Fibroblast of the aortic adventitia (primary cell): ENCODE data around the gene ANKRD40. TPM values are rescaled to one million over a fixed set of nuclear protein-coding genes. Genes with fewer than 3 reads are reported as not detected.

Source experiments
- DNase-seq: peaks from one replicate; pipeline ENCODE4 v3.0.0-alpha.2; 2010; ENCODE audit warnings: low read depth
- H3K4me3 ChIP-seq: 2 replicates; pipeline ENCODE4 v1.5.1; 2011; ENCODE audit warnings: low read depth, mild to moderate bottlenecking, control low read depth, low read length, moderate library complexity
- CTCF ChIP-seq: IDR thresholded peaks from 2 replicates; pipeline ENCODE4 v1.5.1; 2011; ENCODE audit warnings: mild to moderate bottlenecking, low read length, control low read depth, inconsistent platforms; ENCODE audit not compliant: insufficient read depth
- total RNA-seq: library from RNA; depleted of rRNA; stranded (reverse); fragments of >200 nt; gene quantifications from 2 replicates; pipeline ENCODE4 v1.2.3, GENCODE V29; 2012; ENCODE audit warnings: low replicate concordance

The ANKRD40 gene
- total RNA-seq, 1 donor = 51.6 TPM

- TF ChIP-seq CTCF = no peak
- no peak overlapping the region for H3K4me3 ChIP-seq
- no peak for DNase-seq
Measured at GRCh38 chr17:50722746-50723145, 15.0 kb upstream of the ANKRD40 start.

GRCh38 chr17:50721194-50722010, 13.7 kb upstream of the ANKRD40 start:
- no peak for DNase-seq
- no peak for TF ChIP-seq CTCF
- peak overlapping the region; percentile 88 for H3K4me3 ChIP-seq

DNA sequence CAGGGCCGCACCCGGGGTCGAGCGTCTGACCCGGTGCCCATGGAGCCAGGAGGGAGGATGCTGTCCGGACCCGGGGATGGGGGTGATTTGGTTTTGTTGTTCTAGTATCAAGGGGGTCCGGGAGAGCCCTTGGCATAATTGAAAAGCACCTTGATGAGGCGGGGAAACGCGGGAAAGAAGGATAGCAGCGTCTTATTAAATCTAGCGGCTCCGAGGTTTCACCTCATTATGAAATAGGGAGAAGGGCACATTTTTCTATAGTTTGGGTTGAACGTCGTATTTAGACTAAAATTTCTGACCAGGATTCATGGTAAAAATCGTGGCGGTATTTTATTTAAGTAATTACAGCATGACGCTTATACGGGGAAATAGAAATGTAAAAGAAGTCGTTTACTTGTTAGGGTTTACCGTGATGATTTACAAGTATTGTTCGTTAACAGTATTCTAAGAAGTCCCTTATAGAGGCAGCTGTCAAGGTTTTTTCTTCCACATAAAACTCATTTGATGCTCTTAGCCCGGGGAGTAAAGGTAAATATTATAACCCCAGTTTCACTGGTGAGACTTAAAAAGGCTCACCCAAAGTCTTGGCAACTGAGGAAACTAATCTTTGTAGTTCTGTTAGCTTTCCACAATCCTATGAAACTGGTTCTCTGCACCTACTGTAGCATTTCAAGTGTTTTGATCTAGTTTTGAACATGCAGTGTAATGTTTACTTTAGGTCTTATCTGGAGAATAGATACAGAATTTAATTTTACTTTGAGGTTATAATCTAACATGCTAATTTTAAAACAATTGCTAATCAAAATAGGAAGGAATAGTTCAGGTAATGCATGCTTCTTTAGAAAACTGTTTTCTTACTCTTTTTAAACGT, 12.4 kb upstream of the ANKRD40 start:
- peak overlapping the region; percentile 88 for H3K4me3 ChIP-seq
- no peak for TF ChIP-seq CTCF
- DNase-seq = no peak

DNA sequence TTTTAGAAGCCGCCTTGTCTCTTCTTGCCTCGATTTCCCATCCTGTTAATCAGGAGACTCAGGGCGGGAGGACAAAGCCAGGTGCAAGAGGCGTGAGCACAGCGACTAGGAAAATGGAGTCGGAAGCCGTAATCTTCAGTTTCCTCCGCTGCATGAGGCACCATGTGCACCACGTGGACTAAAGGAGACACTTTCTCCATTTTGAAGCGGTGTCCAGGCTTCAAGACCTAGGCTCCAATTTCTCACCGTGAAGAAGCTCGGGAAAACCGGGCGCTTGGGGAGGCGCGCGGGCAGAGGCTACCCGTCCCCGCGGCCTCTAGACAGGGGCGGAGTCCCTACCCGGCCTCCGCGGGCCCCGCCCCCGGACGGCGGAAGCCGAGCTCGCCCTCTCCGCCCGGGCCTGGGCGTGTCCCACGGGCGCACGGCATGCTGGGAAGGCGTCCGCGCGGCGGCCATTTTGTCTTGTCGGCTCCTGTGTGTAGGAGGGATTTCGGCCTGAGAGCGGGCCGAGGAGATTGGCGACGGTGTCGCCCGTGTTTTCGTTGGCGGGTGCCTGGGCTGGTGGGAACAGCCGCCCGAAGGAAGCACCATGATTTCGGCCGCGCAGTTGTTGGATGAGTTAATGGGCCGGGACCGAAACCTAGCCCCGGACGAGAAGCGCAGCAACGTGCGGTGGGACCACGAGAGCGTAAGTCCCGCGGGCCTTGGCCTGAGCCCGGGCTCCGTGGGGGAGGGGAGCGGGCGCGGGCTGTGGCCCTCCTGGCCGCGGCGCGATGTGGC, 11.6 kb upstream of the ANKRD40 start, which contains the start of gene LUC7L3:
Gene LUC7L3, plus strand, starts transcription at position 460 of the 780 bp plus-strand sequence. Its CDS starts 130 bp downstream, at position 590.
- peak within 1 kb of the TSS; percentile 88 for H3K4me3 ChIP-seq
- TF ChIP-seq CTCF = no peak
- peak; percentile 91 for DNase-seq

DNA sequence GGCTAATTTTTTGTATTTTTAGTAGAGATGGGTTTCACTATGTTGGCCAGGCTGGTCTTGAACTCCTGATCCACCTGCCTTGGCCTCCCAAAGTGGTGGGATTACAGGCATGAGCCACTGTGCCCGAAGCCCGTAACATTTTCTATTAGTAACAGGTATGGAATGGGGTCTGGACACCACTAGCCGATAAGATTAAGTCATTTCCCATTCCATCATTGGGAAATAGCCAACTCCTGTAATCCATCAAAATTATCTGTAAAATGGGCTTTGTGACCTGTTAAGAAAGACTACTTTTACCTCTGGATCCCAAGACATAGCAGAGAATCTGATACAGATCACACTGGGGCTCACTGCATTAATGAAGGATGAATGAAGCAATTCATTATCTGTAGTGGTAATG, 7.8 kb upstream of the ANKRD40 start:
- no peak for TF ChIP-seq CTCF
- H3K4me3 ChIP-seq = no peak overlapping the region
- peak; percentile 41 for DNase-seq

GRCh38 chr17:50712641-50713040, 4.9 kb upstream of the ANKRD40 start:
- DNase-seq = no peak
- no peak overlapping the region for H3K4me3 ChIP-seq

More at GRCh38 chr17:50712641-50713040, 4.9 kb upstream of the ANKRD40 start:
- TF ChIP-seq CTCF = no peak
